Lower lobe of right lung (tissue), 2 donors: Measurements from ENCODE around the gene REEP3. TPM values are rescaled to one million over a fixed set of nuclear protein-coding genes. Genes with fewer than 3 reads are reported as not detected.

Experiments
- ATAC-seq, 2 donors: fragments of 200-7000 bp; cut with Tn5 transposase; one replicate each; pipeline ENCODE4 v1.9.1; 2020 to 2022; ENCODE audit warnings: mild to moderate bottlenecking in 2 of 2, moderate library complexity in 2 of 2
- DNase-seq: peaks from one replicate; pipeline ENCODE4 v3.0.0-alpha.2; 2020
- H3K27ac ChIP-seq: fragments of 200-600 bp; one replicate; pipeline ENCODE4 v1.8.0; 2022
- H3K27me3 ChIP-seq: fragments of 200-600 bp; one replicate; pipeline ENCODE4 v1.8.0; 2022; ENCODE audit warnings: low read depth
- H3K36me3 ChIP-seq: fragments of 200-600 bp; one replicate; pipeline ENCODE4 v1.8.0; 2022; ENCODE audit warnings: mild to moderate bottlenecking
- H3K4me1 ChIP-seq: fragments of 200-600 bp; one replicate; pipeline ENCODE4 v1.8.0; 2022
- H3K4me3 ChIP-seq: fragments of 200-600 bp; one replicate; pipeline ENCODE4 v1.8.0; 2022; ENCODE audit warnings: mild to moderate bottlenecking
- H3K9me3 ChIP-seq: fragments of 200-600 bp; one replicate; pipeline ENCODE4 v1.8.0; 2022
- intact Hi-C: fragments of 100-400 bp; cut with DNase I; formaldehyde crosslinking; loops from one replicate; pipeline ENCODE4 v1.11.0; 2022
- total RNA-seq: library from RNA; stranded (reverse); fragmentation: NEBNext Ultra II Directional; extraction: Animal tissue kit (Norgen Biotek cat#: 25700); gene quantifications from one replicate; pipeline ENCODE4 v1.2.1, GENCODE V29; 2021
- TF ChIP-seq, protein P1 (sequence below): fragments of 200-600 bp; IDR thresholded peaks from one replicate; pipeline ENCODE4 v1.8.0; 2022; ENCODE audit warnings: antibody characterized with exemption, mild to moderate bottlenecking
- donor health status: DM: no; HTN: yes; CAD: no; lungs with severe emphysema.

The REEP3 gene
- total RNA-seq, 1 donor from 2014 or later: 50.9 TPM

DNA sequence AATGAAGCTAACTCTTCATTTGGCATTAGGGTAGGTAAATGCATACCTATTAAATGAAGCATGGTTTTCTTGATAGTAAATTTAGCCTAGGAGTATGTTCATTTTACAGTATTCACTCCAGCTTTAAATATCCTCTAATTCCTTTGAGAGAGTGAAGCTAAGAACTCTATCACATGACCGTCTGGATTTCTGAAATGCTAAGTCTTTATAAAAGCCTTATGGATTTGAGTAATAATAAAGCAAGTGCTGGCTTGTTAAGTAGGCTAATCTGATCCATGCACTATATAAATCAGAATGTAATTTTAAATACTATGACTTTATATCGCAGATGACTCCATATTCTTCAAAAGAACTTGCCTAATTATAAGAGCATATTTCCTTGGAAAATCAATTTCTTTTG is 64.8 kb downstream of the REEP3 start:
- DNase-seq (no peak), ATAC-seq (no peak)
- Histone ChIP-seq H3K4me3 (no peak overlapping the region), H3K27me3 (no peaks in the 10 kb centered on the region), H3K36me3 (no peaks in the 10 kb centered on the region), H3K4me1 (peaks cover 25% of the 10 kb centered on the region), H3K27ac (no peak overlapping the region), H3K9me3 (no peaks in the 10 kb centered on the region)
- intact Hi-C loops: no loop called here
- TF ChIP-seq, protein P1, sequence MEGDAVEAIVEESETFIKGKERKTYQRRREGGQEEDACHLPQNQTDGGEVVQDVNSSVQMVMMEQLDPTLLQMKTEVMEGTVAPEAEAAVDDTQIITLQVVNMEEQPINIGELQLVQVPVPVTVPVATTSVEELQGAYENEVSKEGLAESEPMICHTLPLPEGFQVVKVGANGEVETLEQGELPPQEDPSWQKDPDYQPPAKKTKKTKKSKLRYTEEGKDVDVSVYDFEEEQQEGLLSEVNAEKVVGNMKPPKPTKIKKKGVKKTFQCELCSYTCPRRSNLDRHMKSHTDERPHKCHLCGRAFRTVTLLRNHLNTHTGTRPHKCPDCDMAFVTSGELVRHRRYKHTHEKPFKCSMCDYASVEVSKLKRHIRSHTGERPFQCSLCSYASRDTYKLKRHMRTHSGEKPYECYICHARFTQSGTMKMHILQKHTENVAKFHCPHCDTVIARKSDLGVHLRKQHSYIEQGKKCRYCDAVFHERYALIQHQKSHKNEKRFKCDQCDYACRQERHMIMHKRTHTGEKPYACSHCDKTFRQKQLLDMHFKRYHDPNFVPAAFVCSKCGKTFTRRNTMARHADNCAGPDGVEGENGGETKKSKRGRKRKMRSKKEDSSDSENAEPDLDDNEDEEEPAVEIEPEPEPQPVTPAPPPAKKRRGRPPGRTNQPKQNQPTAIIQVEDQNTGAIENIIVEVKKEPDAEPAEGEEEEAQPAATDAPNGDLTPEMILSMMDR: no peak

DNA sequence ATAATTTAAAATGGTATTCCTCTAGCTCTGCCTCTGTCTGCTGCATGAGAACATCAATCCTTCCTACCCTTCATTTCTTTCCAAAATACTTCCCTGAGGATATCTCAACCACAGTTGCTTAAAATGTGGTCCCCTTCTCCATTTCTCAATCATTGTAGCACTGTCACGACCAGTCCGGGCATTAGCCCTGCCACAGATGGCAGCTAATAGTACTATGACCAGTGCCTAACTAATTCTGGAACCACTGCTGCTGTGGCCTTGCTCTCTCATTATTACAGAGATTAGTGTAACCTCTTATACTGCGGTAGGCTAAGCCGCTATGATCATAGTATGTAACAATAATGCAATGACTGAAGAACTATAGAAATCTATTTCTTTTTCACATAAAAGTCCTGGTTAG is 66.0 kb downstream of the REEP3 start:
- Histone ChIP-seq H3K27ac (no peak overlapping the region), H3K4me1 (peaks cover 25% of the 10 kb centered on the region), H3K27me3 (no peaks in the 10 kb centered on the region), H3K36me3 (no peaks in the 10 kb centered on the region), H3K9me3 (no peaks in the 10 kb centered on the region), H3K4me3 (no peak overlapping the region)
- intact Hi-C loops: no loop called here
- TF ChIP-seq, protein P1: no peak
- ATAC-seq: no peak
- no peak for DNase-seq

DNA sequence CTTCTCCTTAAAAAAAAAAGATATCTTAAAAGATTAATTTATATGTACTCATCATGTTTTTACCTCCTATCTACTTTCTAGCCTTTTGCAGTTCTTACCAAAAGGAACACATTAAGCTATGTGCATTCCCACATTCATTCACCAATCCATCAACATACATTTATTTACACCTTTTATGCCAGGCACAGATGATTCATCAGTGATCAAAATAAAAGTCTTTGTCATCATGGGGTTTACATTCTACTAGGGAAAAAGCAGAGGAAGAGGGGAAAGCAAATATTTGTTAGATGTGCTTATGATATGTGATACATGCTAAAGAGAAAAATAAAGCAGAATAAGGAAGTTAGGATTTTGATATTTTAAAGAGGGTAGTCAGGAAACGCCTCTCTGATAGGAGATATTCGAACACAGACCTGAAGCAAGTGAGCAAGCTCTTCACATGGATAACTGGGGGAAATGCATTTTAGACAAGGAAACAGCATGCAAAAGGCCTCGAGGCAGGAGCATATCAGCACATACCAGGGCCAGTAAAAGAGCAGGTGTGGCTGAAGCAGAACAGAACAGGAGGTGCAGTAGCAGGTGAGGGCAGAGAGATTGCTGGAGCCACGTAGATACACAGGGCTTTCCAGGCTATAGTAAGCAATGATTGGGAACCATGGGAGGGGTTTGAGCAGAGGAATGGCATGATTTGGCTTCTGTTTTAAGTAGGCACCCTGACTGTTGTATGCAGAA is 67.4 kb downstream of the REEP3 start:
- intact Hi-C loops: no loop called here
- no peaks in the 10 kb centered on the region for H3K27me3 ChIP-seq
- no peak overlapping the region for H3K27ac ChIP-seq
- TF ChIP-seq, protein P1: no peak
- ATAC-seq (peak; percentile 85), DNase-seq (no peak)
- H3K4me1 ChIP-seq: peaks cover 22% of the 10 kb centered on the region
- no peaks in the 10 kb centered on the region for H3K36me3 ChIP-seq
- H3K9me3 ChIP-seq: no peaks in the 10 kb centered on the region
- H3K4me3 ChIP-seq: no peak overlapping the region

DNA sequence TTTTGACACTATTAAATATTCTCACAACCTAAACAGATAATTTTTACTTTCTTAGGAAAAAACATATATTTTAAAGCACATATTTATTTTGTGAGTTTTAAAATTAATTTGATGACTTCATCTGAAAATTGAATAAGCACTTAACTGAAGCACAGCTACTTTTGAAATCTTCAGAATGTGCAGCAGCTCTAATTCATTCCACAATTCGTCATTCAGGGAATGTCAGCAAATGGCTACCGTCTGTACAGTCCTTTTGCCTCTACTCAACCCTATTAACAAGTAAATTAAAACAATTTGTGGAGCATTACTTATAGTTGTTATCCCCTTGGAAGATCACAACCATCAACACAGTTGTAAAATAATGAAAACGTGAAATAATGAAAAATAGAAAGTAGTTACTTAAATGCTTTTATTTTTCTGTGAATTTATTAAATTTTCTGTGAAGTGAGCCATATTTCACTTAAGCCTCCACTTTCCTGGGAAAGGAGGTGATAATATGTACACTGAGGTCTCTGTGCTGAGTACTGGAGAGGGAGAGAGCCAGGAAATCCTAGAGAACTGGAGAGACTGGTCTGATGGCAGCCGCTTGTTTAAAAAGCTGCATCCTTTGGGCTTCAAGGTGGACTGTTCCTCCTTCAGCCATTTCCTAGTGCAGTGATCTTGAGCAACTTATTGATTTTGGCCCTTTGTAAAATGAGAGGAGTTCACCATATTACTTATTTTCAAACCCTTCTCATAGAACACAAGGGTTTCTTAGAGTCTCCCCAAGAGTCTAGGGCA is 70.6 kb downstream of the REEP3 start:
- peaks cover 12% of the 10 kb centered on the region for H3K4me1 ChIP-seq

DNA sequence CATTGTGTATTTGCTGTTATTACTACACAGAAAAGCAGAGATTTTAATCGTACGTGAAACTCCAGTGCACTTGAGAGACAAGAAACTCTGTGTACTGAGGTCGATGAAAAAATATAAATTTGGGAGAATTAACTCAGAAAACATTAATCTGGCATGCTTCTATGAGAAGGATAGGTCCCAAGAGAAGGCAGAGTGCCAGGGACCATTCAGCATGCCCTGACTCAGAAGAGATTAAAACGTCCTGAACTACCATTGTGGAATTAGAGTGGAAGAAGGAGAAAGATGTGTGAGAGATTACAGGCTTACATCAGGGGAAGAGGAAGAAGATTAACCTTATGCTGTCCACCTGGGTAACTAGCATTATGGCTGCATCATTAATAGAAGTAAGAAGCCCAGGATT is 72.4 kb downstream of the REEP3 start:
- Histone ChIP-seq H3K36me3 (peaks cover 20% of the 10 kb centered on the region), H3K27ac (no peak overlapping the region), H3K4me3 (no peak overlapping the region), H3K4me1 (peaks cover 7% of the 10 kb centered on the region), H3K9me3 (no peaks in the 10 kb centered on the region), H3K27me3 (no peaks in the 10 kb centered on the region)
- TF ChIP-seq, protein P1: no peak
- DNase-seq (no peak), ATAC-seq (no peak)
- intact Hi-C loops: no loop called here

More for the DNA sequence above, 70.6 kb downstream of the REEP3 start:
- TF ChIP-seq, protein P1: no peak
- ATAC-seq: peak; percentile 27 to 43
- H3K27ac ChIP-seq: no peak overlapping the region
- no peak overlapping the region for H3K4me3 ChIP-seq
- H3K36me3 ChIP-seq: peaks cover 9% of the 10 kb centered on the region
- no peaks in the 10 kb centered on the region for H3K9me3 ChIP-seq
- no peaks in the 10 kb centered on the region for H3K27me3 ChIP-seq
- intact Hi-C loops: no loop called here
- no peak for DNase-seq
